Endothelial cell of umbilical vein (primary cell): ENCODE measurements around the gene GNB5. TPM values are rescaled to one million over a fixed set of nuclear protein-coding genes. Genes with fewer than 3 reads are reported as not detected.

Experiments
- Bru-seq: library from RNA; stranded (reverse); fragments of 400-500 nt; gene quantifications from one replicate; lab custom pipeline; 2021; lab: Mats Ljungman, UMichigan
- BruChase-seq, 2 experiments: library from RNA; stranded (reverse); fragments of 400-500 nt; gene quantifications; one replicate each; lab custom pipeline; 2021; lab: Mats Ljungman, UMichigan
- BruUV-seq: library from RNA; stranded (reverse); fragments of 400-500 nt; replicated peaks from 2 replicates; lab custom pipeline; 2021; lab: Mats Ljungman, UMichigan
- CTCF ChIA-PET: fragments of 300-600, 350-600 bp; sonication (Branson Sonifier 250); formaldehyde crosslinking; loops from one replicate; lab custom pipeline; 2021; ENCODE audit warnings: antibody characterized with exemption, inconsistent platforms; lab: Charles Lee
- POLR2A ChIA-PET: fragments of 300-600, 350-600 bp; sonication (Branson Sonifier 250); formaldehyde crosslinking; loops from one replicate; lab custom pipeline; 2021; ENCODE audit warnings: antibody characterized with exemption, inconsistent platforms; lab: Charles Lee
- DNase-seq: peaks from one replicate; pipeline ENCODE4 v3.0.0-alpha.2; 2011; ENCODE audit warnings: low read depth, low spot score
- FAIRE-seq: peaks from 2 replicates; lab custom pipeline; 2011; peaks lifted over from hg19 to GRCh38; lab: Jason Lieb, UNC
- H2AFZ ChIP-seq: 2 replicates; pipeline ENCODE4 v1.6.0; 2012; ENCODE audit warnings: low read depth, low read length, control low read depth, inconsistent platforms
- H3K27ac ChIP-seq: 2 replicates; pipeline ENCODE4 v1.5.1; 2011; ENCODE audit warnings: low read depth, mild to moderate bottlenecking, control low read depth, low read length, moderate library complexity; ENCODE audit not compliant: insufficient read depth
- H3K27me3 ChIP-seq, 2 experiments: 2 replicates each; pipeline versions ENCODE4 v1.6.0 to v1.6.1; 2011; ENCODE audit warnings: low read length in 2 of 2, mixed read lengths in 1 of 2; ENCODE audit not compliant: control insufficient read depth in 2 of 2, insufficient read depth in 2 of 2
- H3K36me3 ChIP-seq, 2 experiments: 2 replicates in 1 of 2; 3 replicates in 1 of 2; pipeline ENCODE4 v1.5.1; 2011; ENCODE audit warnings: low read length in 2 of 2, mild to moderate bottlenecking in 1 of 2, moderate library complexity in 1 of 2; ENCODE audit not compliant: control insufficient read depth in 2 of 2, insufficient read depth in 2 of 2; ENCODE audit errors: extremely low read depth in 1 of 2
- H3K4me1 ChIP-seq: 3 replicates; pipeline ENCODE4 v1.5.1; 2011; ENCODE audit warnings: mild to moderate bottlenecking, low read length; ENCODE audit not compliant: control insufficient read depth, insufficient read depth; ENCODE audit errors: extremely low read depth
- H3K4me2 ChIP-seq: 2 replicates; pipeline ENCODE4 v1.6.1; 2011; ENCODE audit warnings: low read length, control low read depth, mixed read lengths; ENCODE audit not compliant: insufficient read depth
- H3K4me3 ChIP-seq, 3 experiments: fragments of 200-600 bp in 1 of 3; sonication (generic), shearing (Covaris generic) in 1 of 3; replicated peaks in 1 of 3; 2 replicates each; pipeline ENCODE4 v1.5.1; 2011 to 2016; ENCODE audit warnings: control low read depth in 3 of 3, low read length in 3 of 3, mild to moderate bottlenecking in 2 of 3, inconsistent platforms in 1 of 3, low read depth in 1 of 3, moderate library complexity in 1 of 3; ENCODE audit not compliant: insufficient read depth in 1 of 3
- H3K79me2 ChIP-seq: 2 replicates; pipeline ENCODE4 v1.6.0; 2012; ENCODE audit warnings: low read length, inconsistent platforms; ENCODE audit not compliant: control insufficient read depth, insufficient read depth
- H3K9ac ChIP-seq: replicated peaks from 2 replicates; pipeline ENCODE3; 2011; ENCODE audit warnings: low read length, control low read depth; ENCODE audit not compliant: insufficient read depth; ENCODE audit errors: extremely low read depth
- H3K9me1 ChIP-seq: replicated peaks from 3 replicates; pipeline ENCODE4 v1.6.0; 2011; ENCODE audit warnings: mild to moderate bottlenecking, low read length; ENCODE audit not compliant: control insufficient read depth, insufficient read depth; ENCODE audit errors: extremely low read depth
- H3K9me3 ChIP-seq: replicated peaks from 2 replicates; pipeline ENCODE4 v1.5.1; 2012; ENCODE audit warnings: low read length, inconsistent platforms; ENCODE audit not compliant: control insufficient read depth, insufficient read depth
- H4K20me1 ChIP-seq: replicated peaks from 2 replicates; pipeline ENCODE3; 2011; ENCODE audit warnings: mild to moderate bottlenecking, low read length; ENCODE audit not compliant: control insufficient read depth, insufficient read depth; ENCODE audit errors: extremely low read depth
- CTCF ChIP-seq, 2 donors: IDR thresholded peaks; 1 replicate in 1 of 2; 2 replicates in 1 of 2; pipeline ENCODE4 v1.5.1; 2011; ENCODE audit warnings: low read length in 2 of 2, mild to moderate bottlenecking in 2 of 2, moderate library complexity in 2 of 2, control low read depth in 1 of 2, inconsistent platforms in 1 of 2, low read depth in 1 of 2; ENCODE audit not compliant: insufficient read depth in 1 of 2; ENCODE audit errors: extremely low read depth in 1 of 2
- EZH2 ChIP-seq: IDR thresholded peaks from 2 replicates; pipeline ENCODE4 v1.6.1; 2012; ENCODE audit warnings: borderline replicate concordance, low read depth, mild to moderate bottlenecking, moderate library complexity, low read length, inconsistent platforms; ENCODE audit not compliant: severe bottlenecking
- FOS ChIP-seq: IDR thresholded peaks from 2 replicates; pipeline ENCODE4 v1.6.1; 2011; ENCODE audit warnings: mild to moderate bottlenecking, low read length, moderate library complexity, borderline replicate concordance; ENCODE audit not compliant: insufficient read depth
- MAX ChIP-seq: IDR thresholded peaks from 2 replicates; pipeline ENCODE4 v1.6.1; 2011; ENCODE audit not compliant: insufficient read depth, insufficient read length
- MYC ChIP-seq: IDR thresholded peaks from one replicate; pipeline ENCODE4 v1.6.1; 2011; ENCODE audit warnings: mild to moderate bottlenecking, low read depth, low read length
- POLR2A ChIP-seq: IDR thresholded peaks from 2 replicates; pipeline ENCODE4 v1.6.1; 2012; ENCODE audit warnings: low read depth, mild to moderate bottlenecking, control low read depth, low read length
- dilution Hi-C: fragments of 300-500 bp; cut with MboI; formaldehyde crosslinking; loops from one replicate; pipeline ENCODE4 v1.15.0; 2019; ENCODE audit warnings: low sequenced_read_pairs; ENCODE audit not compliant: extremely low pct_ligation_motif_present
- intact Hi-C: fragments of 100-400 bp; cut with micrococcal nuclease; formaldehyde crosslinking; loops from one replicate; pipeline ENCODE4 v1.10.0; 2022
- long read RNA-seq: library from polyadenylated mRNA; stranded (forward); transcript quantifications from one replicate; pipeline ENCODE4 v2.0.0, GENCODE V29; 2021
- polyA minus RNA-seq, 3 experiments: library from RNA; depleted of rRNA, polyadenylated mRNA; stranded (reverse); fragments of >200 nt; gene quantifications; 1 replicate in 1 of 3; 2 replicates in 2 of 3; pipeline ENCODE4 v1.2.3, GENCODE V29; 2011
- polyA plus RNA-seq, 4 experiments: library from polyadenylated mRNA; depleted of rRNA in 3 of 4; stranded (reverse) in 3 of 4; unstranded in 1 of 4; fragments of >200 nt; gene quantifications; 2 replicates each; pipeline versions ENCODE4 v1.2.1 to v1.2.3, GENCODE V29; 2011 to 2012; ENCODE audit warnings: missing spikeins in 1 of 4
- total RNA-seq: library from RNA; stranded (reverse); gene quantifications from 2 replicates; pipeline ENCODE4 v1.2.3, GENCODE V29; 2021

Gene GNB5
- total RNA-seq (16.8 and 19.1 TPM in 2 replicates), polyA plus RNA-seq (11.7 and 15.6 TPM in 2 replicates), polyA minus RNA-seq (25.7 and 31.6 TPM in 2 replicates), Bru-seq, nascent RNA (percentile 57 among the genes with signal in this experiment), BruChase-seq, experiment 1, labeled RNA remaining after a 6-hour chase (percentile 52 among the genes with signal in this experiment), BruChase-seq, experiment 2, labeled RNA remaining after a 2-hour chase (percentile 50 among the genes with signal in this experiment)
- 20.3 and 20.5 TPM in 2 replicates for polyA plus RNA-seq (2011; cell fraction: cytosol; rRNA removed)
- polyA plus RNA-seq (2011; cell fraction: nucleus; rRNA removed): 18.1 and 21.5 TPM in 2 replicates
- polyA plus RNA-seq (2012): 20.3 and 21.7 TPM in 2 replicates
- polyA minus RNA-seq (2011; cell fraction: cytosol; rRNA and poly(A)+ RNA removed): 32.1 TPM
- polyA minus RNA-seq (2011; cell fraction: nucleus; rRNA and poly(A)+ RNA removed): 21.9 and 23.3 TPM in 2 replicates
- long read RNA-seq, transcript GNB5-202 (11 exons, 1,735 nt): major isoform, 34 of 46 reads
- long read RNA-seq, partial matches to known transcripts: 6 of 46 reads
- long read RNA-seq, other reads (novel, unspliced or antisense): 6 of 46 reads

DNA sequence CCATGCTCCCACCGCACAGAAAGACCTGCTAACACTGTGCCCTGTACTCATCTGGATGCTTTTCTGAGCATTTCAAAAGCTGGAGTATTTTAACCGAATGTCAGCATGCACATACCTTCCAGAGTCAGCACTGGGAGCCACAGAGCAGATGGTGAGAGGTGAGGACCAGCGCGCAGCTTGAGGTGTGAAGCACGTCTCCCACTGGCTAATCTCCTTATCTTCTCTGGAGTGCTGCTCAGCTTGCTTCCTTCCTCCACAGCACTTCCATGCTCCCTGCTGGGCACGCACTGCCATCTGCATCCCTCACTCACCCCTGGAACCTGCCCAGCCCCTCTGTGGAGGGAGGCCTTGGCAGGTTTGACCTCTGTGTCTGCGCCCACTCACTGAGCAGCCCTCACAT lies at the start of gene GNB5:
TSS of gene GNB5 (minus strand) at position 186 of the 400 bp plus-strand sequence. CDS start 6,716 bp downstream, outside the sequence.
- ChIA-PET CTCF (interaction anchor here (1.1 kb wide), 1 partner anchor 34 kb away, joined by 3 read pairs; no protein-coding TSS in a partner anchor), POLR2A (no interaction called here)
- H3K9ac ChIP-seq: no peak within 1 kb of the TSS
- H3K27me3 ChIP-seq: no peaks in the 10 kb centered on the region
- H3K27ac ChIP-seq: no peak within 1 kb of the TSS
- H3K9me1 ChIP-seq: no peaks in the 10 kb centered on the region
- intact Hi-C loops (no loop called here), dilution Hi-C loops (no loop called here)
- no TSS peak for BruUV-seq
- no peak within 1 kb of the TSS for H2AFZ ChIP-seq
- H3K4me3 ChIP-seq: no peak within 1 kb of the TSS
- H3K4me2 ChIP-seq: no peak within 1 kb of the TSS
- no peaks in the 10 kb centered on the region for H3K9me3 ChIP-seq
- FAIRE-seq (no peak), DNase-seq (no peak)
- H3K4me1 ChIP-seq: no peaks in the 10 kb centered on the region
- no peaks in the 10 kb centered on the region for H3K79me2 ChIP-seq
- no peaks in the 10 kb centered on the region for H3K36me3 ChIP-seq
- H4K20me1 ChIP-seq: no peaks in the 10 kb centered on the region
- no peak for TF ChIP-seq FOS
- no peak for TF ChIP-seq EZH2
- TF ChIP-seq MYC: no peak
- no peak for TF ChIP-seq CTCF (IDR thresholded peaks at IDR 0.05; ENCODE audit: extremely low read depth in 1 of 2, insufficient read depth in 1 of 2, low read depth in 1 of 2, low read length in 2 of 2)
- TF ChIP-seq MAX: no peak
- TF ChIP-seq POLR2A: no peak
